HG02798 (cell line): ENCODE results near the gene FTCD.

ENCODE experiments used
- ATAC-seq: cut with Tn5 transposase; IDR thresholded peaks from one replicate; pipeline ENCODE4 v1.9.1; 2021; ENCODE audit warnings: mild to moderate bottlenecking; ENCODE audit not compliant: unreplicated experiment, poor library complexity

Gene FTCD

GRCh38 chr21:46125846-46126301 is 29.5 kb downstream of the FTCD start:
- ATAC-seq = no peak

GRCh38 chr21:46124926-46125845 is 30.2 kb downstream of the FTCD start:
- no peak for ATAC-seq

- no peak for ATAC-seq
Observed at GRCh38 chr21:46124083-46124925, 31.1 kb downstream of the FTCD start.

- no peak for ATAC-seq
Observed at GRCh38 chr21:46122758-46123683, 32.4 kb downstream of the FTCD start.

- ATAC-seq = no peak
Observed at GRCh38 chr21:46122237-46122671, 33.1 kb downstream of the FTCD start.

GRCh38 chr21:46121286-46122221 is 33.8 kb downstream of the FTCD start:
- ATAC-seq = no peak

- no peak for ATAC-seq
Observed at GRCh38 chr21:46120301-46121285, 34.8 kb downstream of the FTCD start.

GRCh38 chr21:46119637-46120271 is 35.6 kb downstream of the FTCD start:
- ATAC-seq = no peak

- ATAC-seq = no peak
Observed at GRCh38 chr21:46119144-46119636, 36.2 kb downstream of the FTCD start.

GRCh38 chr21:46118316-46119143 is 36.8 kb downstream of the FTCD start:
- no peak for ATAC-seq

GRCh38 chr21:46117586-46118315 is 37.6 kb downstream of the FTCD start:
- no peak for ATAC-seq

- no peak for ATAC-seq
Observed at GRCh38 chr21:46116776-46117585, 38.4 kb downstream of the FTCD start.

- ATAC-seq = no peak
Observed at GRCh38 chr21:46116189-46116775, 39.1 kb downstream of the FTCD start.

- ATAC-seq = no peak
Observed at GRCh38 chr21:46115441-46116188, 39.8 kb downstream of the FTCD start.
